GM23338 (cell line): Measurements from ENCODE around the gene CLIC5.

Source experiments
- CREB1 ChIP-seq: fragments of 250-450 bp; sonication (Bioruptor Pico); IDR thresholded peaks from 2 replicates; pipeline ENCODE4 v1.5.0; 2020; ENCODE audit warnings: low read depth, mild to moderate bottlenecking, moderate library complexity
- CTCF ChIP-seq, 2 experiments: fragments of 200-600 bp in 1 of 2; sonication (generic) in 1 of 2; conservative IDR thresholded peaks; 2 replicates each; pipeline versions ENCODE4 v1.5.1 to v1.6.1; 2016 to 2017; ENCODE audit warnings: antibody characterized with exemption in 2 of 2, low read depth in 2 of 2, mild to moderate bottlenecking in 2 of 2, moderate library complexity in 1 of 2
- ETS1 ChIP-seq: IDR thresholded peaks from 2 replicates; pipeline ENCODE4 v1.6.1; 2016; ENCODE audit warnings: antibody characterized with exemption
- EZH2 ChIP-seq: fragments of 200-600 bp; sonication (generic); IDR thresholded peaks from one replicate; pipeline ENCODE4 v1.8.0; 2017; ENCODE audit warnings: antibody characterized with exemption, mild to moderate bottlenecking, low read depth; ENCODE audit not compliant: unreplicated experiment
- EZH2phosphoT487 ChIP-seq: fragments of 200-600 bp; sonication (generic); IDR thresholded peaks from one replicate; pipeline ENCODE4 v1.8.1; 2018; ENCODE audit warnings: antibody characterized with exemption; ENCODE audit not compliant: unreplicated experiment
- JUNB ChIP-seq: IDR thresholded peaks from one replicate; pipeline ENCODE4 v1.6.1; 2016; ENCODE audit warnings: antibody characterized with exemption; ENCODE audit not compliant: unreplicated experiment
- NANOG ChIP-seq: IDR thresholded peaks from 2 replicates; pipeline ENCODE4 v1.6.1; 2016; ENCODE audit warnings: antibody characterized with exemption, borderline replicate concordance
- POLR2AphosphoS5 ChIP-seq: IDR thresholded peaks from 2 replicates; pipeline ENCODE4 v1.6.1; 2016; ENCODE audit warnings: antibody characterized with exemption, low read depth
- REST ChIP-seq: IDR thresholded peaks from one replicate; pipeline ENCODE4 v1.6.1; 2018; ENCODE audit warnings: antibody characterized with exemption; ENCODE audit not compliant: unreplicated experiment
- STAT1 ChIP-seq: IDR thresholded peaks from one replicate; pipeline ENCODE4 v1.6.1; 2016; ENCODE audit warnings: antibody characterized with exemption; ENCODE audit not compliant: unreplicated experiment
- ZNF114 ChIP-seq: fragments of 250-450 bp; sonication (Bioruptor Pico); IDR thresholded peaks from 2 replicates; pipeline ENCODE4 v1.5.0; 2020; ENCODE audit warnings: mild to moderate bottlenecking, moderate library complexity
- ZNF331 ChIP-seq: fragments of 250-450 bp; sonication (Bioruptor Pico); IDR thresholded peaks from 2 replicates; pipeline ENCODE4 v1.5.0; 2020; ENCODE audit warnings: low read depth, mild to moderate bottlenecking, moderate library complexity
- ZNF462 ChIP-seq: fragments of 250-450 bp; sonication (Bioruptor Pico); IDR thresholded peaks from 2 replicates; pipeline ENCODE4 v1.5.0; 2020; ENCODE audit warnings: mild to moderate bottlenecking, moderate library complexity

- TF ChIP-seq EZH2phosphoT487: no peak
- no peak for TF ChIP-seq CTCF (conservative IDR thresholded peaks at IDR 0.05; ENCODE audit: low read depth in 2 of 2)
- no peak for TF ChIP-seq POLR2AphosphoS5
- no peak for TF ChIP-seq ZNF331
- no peak for TF ChIP-seq REST
- no peak for TF ChIP-seq EZH2
- no peak for TF ChIP-seq STAT1
- TF ChIP-seq CREB1: no peak
- TF ChIP-seq JUNB: no peak
- no peak for TF ChIP-seq ETS1
- TF ChIP-seq ZNF114: no peak
- no peak for TF ChIP-seq NANOG
- TF ChIP-seq ZNF462 (CRISPR knock-in tag): no peak; the same call in 1 of the 2 replicates
Observed at GRCh38 chr6:45933855-45934254, 81.8 kb downstream of the CLIC5 start.
